HepG2 (cell line): ENCODE measurements around the gene LRRC28. TPM values are rescaled to one million over a fixed set of nuclear protein-coding genes. Genes with fewer than 3 reads are reported as not detected.

ENCODE experiments used
- KDM5B ChIP-seq: sonication (generic); formaldehyde crosslinking; IDR thresholded peaks from 2 replicates; pipeline ENCODE4 v1.4.0; 2020; ENCODE audit warnings: missing genetic modification reagents, mild to moderate bottlenecking, borderline replicate concordance
- MIER3 ChIP-seq: IDR thresholded peaks from 2 replicates; pipeline ENCODE4 v1.6.1; 2016; ENCODE audit warnings: missing compliant biosample characterization, borderline replicate concordance
- SRF ChIP-seq: IDR thresholded peaks from 2 replicates; pipeline ENCODE4 v1.6.1; 2011; ENCODE audit warnings: mild to moderate bottlenecking, low read depth, low read length, moderate library complexity
- polyA plus RNA-seq, 8 experiments: library from polyadenylated mRNA; depleted of rRNA in 3 of 8; stranded (reverse) in 7 of 8; unstranded in 1 of 8; fragments of >200 nt; fragmentation: Illumina TruSeq in 4 of 8; extraction: Trizol in 4 of 8; gene quantifications; 2 replicates each; pipeline versions ENCODE4 v1.2.1 to v1.2.3, GENCODE V29; 2011 to 2016; ENCODE audit warnings: low read depth in 4 of 8, missing spikeins in 1 of 8, mixed read lengths in 1 of 8; ENCODE audit not compliant: insufficient read depth in 1 of 8
- total RNA-seq, 5 experiments: library from RNA; depleted of rRNA; stranded (reverse); fragments of >200 nt; fragmentation: Illumina TruSeq; extraction: Trizol; gene quantifications; 2 replicates each; pipeline ENCODE4 v1.2.3, GENCODE V29; 2016; ENCODE audit warnings: low read depth in 1 of 5
- TF ChIP-seq, protein P1 (sequence below), 2 experiments: fragments of 450-650 bp in 1 of 2; sonication (generic) in 1 of 2; formaldehyde crosslinking in 1 of 2; IDR thresholded peaks; 2 replicates each; pipeline versions ENCODE4 v1.6.1 to v1.8.0; 2016 to 2022; ENCODE audit warnings: antibody characterized with exemption in 1 of 2, mild to moderate bottlenecking in 1 of 2, missing genetic modification reagents in 1 of 2
- TF ChIP-seq, protein P2 (sequence below): sonication (generic); formaldehyde crosslinking; IDR thresholded peaks from 2 replicates; pipeline ENCODE4 v1.5.0; 2020; ENCODE audit warnings: missing genetic modification reagents
- TF ChIP-seq, protein P3 (sequence below): sonication (generic); formaldehyde crosslinking; IDR thresholded peaks from 2 replicates; pipeline ENCODE4 v1.4.0; 2020; ENCODE audit warnings: missing genetic modification reagents
- TF ChIP-seq, protein P4 (sequence below): IDR thresholded peaks from 2 replicates; pipeline ENCODE4 v1.6.1; 2016; ENCODE audit warnings: mild to moderate bottlenecking
- TF ChIP-seq, protein P5 (sequence below): sonication (generic); formaldehyde crosslinking; IDR thresholded peaks from 2 replicates; pipeline ENCODE4 v1.4.0; 2020; ENCODE audit warnings: missing genetic modification reagents
- TF ChIP-seq, protein P6 (sequence below): sonication (generic); formaldehyde crosslinking; IDR thresholded peaks from 2 replicates; pipeline ENCODE4 v1.8.1; 2022; ENCODE audit warnings: mild to moderate bottlenecking, missing genetic modification reagents
- TF ChIP-seq, protein P7 (sequence below): sonication (generic); formaldehyde crosslinking; IDR thresholded peaks from 2 replicates; pipeline ENCODE4 v1.4.0; 2020; ENCODE audit warnings: missing genetic modification reagents, borderline replicate concordance

The LRRC28 gene
- total and polyA plus RNA-seq, 2 of the 13 experiments (the other 11 are each of a cell fraction or from before 2014, with no cell fraction given) = 17.5 to 21.3 TPM

DNA sequence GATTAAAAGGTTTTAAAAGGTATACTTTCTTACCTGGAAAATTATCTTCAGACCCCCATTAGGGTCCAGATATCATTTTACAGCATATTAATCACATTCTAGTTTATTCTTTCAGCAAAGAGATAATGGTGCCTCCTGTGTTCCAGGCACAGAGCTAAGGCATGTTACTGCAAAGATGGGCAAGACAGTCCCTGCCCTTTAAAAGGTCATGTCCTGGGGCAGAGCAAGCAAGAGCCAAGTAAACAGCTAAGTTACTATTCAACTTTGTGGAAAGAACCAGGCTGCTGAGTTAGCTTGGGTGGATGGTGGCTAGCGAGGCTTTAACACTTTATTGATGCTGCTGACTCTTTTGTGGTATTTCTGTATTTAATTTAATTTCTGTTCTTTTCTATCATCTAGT is 75.0 kb downstream of the LRRC28 start (continued):
- TF ChIP-seq, protein P1, sequence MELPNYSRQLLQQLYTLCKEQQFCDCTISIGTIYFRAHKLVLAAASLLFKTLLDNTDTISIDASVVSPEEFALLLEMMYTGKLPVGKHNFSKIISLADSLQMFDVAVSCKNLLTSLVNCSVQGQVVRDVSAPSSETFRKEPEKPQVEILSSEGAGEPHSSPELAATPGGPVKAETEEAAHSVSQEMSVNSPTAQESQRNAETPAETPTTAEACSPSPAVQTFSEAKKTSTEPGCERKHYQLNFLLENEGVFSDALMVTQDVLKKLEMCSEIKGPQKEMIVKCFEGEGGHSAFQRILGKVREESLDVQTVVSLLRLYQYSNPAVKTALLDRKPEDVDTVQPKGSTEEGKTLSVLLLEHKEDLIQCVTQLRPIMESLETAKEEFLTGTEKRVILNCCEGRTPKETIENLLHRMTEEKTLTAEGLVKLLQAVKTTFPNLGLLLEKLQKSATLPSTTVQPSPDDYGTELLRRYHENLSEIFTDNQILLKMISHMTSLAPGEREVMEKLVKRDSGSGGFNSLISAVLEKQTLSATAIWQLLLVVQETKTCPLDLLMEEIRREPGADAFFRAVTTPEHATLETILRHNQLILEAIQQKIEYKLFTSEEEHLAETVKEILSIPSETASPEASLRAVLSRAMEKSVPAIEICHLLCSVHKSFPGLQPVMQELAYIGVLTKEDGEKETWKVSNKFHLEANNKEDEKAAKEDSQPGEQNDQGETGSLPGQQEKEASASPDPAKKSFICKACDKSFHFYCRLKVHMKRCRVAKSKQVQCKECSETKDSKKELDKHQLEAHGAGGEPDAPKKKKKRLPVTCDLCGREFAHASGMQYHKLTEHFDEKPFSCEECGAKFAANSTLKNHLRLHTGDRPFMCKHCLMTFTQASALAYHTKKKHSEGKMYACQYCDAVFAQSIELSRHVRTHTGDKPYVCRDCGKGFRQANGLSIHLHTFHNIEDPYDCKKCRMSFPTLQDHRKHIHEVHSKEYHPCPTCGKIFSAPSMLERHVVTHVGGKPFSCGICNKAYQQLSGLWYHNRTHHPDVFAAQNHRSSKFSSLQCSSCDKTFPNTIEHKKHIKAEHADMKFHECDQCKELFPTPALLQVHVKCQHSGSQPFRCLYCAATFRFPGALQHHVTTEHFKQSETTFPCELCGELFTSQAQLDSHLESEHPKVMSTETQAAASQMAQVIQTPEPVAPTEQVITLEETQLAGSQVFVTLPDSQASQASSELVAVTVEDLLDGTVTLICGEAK (IDR thresholded peaks at IDR 0.05) = no peak
- TF ChIP-seq, protein P1 (CRISPR knock-in tag; IDR thresholded peaks at IDR 0.05) = no peak; the same call in 1 of the 2 replicates
- TF ChIP-seq MIER3 (CRISPR knock-in tag) = peak; percentile 69; the same call in 1 of the 2 replicates
- TF ChIP-seq, protein P2, sequence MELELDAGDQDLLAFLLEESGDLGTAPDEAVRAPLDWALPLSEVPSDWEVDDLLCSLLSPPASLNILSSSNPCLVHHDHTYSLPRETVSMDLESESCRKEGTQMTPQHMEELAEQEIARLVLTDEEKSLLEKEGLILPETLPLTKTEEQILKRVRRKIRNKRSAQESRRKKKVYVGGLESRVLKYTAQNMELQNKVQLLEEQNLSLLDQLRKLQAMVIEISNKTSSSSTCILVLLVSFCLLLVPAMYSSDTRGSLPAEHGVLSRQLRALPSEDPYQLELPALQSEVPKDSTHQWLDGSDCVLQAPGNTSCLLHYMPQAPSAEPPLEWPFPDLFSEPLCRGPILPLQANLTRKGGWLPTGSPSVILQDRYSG (CRISPR knock-in tag) = no peak
- TF ChIP-seq, protein P3, sequence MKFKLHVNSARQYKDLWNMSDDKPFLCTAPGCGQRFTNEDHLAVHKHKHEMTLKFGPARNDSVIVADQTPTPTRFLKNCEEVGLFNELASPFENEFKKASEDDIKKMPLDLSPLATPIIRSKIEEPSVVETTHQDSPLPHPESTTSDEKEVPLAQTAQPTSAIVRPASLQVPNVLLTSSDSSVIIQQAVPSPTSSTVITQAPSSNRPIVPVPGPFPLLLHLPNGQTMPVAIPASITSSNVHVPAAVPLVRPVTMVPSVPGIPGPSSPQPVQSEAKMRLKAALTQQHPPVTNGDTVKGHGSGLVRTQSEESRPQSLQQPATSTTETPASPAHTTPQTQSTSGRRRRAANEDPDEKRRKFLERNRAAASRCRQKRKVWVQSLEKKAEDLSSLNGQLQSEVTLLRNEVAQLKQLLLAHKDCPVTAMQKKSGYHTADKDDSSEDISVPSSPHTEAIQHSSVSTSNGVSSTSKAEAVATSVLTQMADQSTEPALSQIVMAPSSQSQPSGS (CRISPR knock-in tag) = no peak
- TF ChIP-seq, protein P4, sequence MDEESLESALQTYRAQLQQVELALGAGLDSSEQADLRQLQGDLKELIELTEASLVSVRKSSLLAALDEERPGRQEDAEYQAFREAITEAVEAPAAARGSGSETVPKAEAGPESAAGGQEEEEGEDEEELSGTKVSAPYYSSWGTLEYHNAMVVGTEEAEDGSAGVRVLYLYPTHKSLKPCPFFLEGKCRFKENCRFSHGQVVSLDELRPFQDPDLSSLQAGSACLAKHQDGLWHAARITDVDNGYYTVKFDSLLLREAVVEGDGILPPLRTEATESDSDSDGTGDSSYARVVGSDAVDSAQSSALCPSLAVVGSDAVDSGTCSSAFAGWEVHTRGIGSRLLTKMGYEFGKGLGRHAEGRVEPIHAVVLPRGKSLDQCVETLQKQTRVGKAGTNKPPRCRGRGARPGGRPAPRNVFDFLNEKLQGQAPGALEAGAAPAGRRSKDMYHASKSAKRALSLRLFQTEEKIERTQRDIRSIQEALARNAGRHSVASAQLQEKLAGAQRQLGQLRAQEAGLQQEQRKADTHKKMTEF (CRISPR knock-in tag) = peak; percentile 69; the same call in 1 of the 2 replicates
- TF ChIP-seq, protein P5, sequence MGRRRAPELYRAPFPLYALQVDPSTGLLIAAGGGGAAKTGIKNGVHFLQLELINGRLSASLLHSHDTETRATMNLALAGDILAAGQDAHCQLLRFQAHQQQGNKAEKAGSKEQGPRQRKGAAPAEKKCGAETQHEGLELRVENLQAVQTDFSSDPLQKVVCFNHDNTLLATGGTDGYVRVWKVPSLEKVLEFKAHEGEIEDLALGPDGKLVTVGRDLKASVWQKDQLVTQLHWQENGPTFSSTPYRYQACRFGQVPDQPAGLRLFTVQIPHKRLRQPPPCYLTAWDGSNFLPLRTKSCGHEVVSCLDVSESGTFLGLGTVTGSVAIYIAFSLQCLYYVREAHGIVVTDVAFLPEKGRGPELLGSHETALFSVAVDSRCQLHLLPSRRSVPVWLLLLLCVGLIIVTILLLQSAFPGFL (CRISPR knock-in tag) = no peak
- TF ChIP-seq, protein P6, sequence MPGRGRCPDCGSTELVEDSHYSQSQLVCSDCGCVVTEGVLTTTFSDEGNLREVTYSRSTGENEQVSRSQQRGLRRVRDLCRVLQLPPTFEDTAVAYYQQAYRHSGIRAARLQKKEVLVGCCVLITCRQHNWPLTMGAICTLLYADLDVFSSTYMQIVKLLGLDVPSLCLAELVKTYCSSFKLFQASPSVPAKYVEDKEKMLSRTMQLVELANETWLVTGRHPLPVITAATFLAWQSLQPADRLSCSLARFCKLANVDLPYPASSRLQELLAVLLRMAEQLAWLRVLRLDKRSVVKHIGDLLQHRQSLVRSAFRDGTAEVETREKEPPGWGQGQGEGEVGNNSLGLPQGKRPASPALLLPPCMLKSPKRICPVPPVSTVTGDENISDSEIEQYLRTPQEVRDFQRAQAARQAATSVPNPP (CRISPR knock-in tag) = no peak
- TF ChIP-seq KDM5B (CRISPR knock-in tag) = no peak
- peak; percentile 61; the same call in 1 of the 2 replicates for TF ChIP-seq SRF
- TF ChIP-seq, protein P7, sequence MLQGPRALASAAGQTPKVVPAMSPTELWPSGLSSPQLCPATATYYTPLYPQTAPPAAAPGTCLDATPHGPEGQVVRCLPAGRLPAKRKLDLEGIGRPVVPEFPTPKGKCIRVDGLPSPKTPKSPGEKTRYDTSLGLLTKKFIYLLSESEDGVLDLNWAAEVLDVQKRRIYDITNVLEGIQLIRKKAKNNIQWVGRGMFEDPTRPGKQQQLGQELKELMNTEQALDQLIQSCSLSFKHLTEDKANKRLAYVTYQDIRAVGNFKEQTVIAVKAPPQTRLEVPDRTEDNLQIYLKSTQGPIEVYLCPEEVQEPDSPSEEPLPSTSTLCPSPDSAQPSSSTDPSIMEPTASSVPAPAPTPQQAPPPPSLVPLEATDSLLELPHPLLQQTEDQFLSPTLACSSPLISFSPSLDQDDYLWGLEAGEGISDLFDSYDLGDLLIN (CRISPR knock-in tag) = no peak
